ENCODE data around the gene TM7SF3. TPM values are rescaled to one million over a fixed set of nuclear protein-coding genes. Genes with fewer than 3 reads are reported as not detected.

The TM7SF3 gene, protein sequence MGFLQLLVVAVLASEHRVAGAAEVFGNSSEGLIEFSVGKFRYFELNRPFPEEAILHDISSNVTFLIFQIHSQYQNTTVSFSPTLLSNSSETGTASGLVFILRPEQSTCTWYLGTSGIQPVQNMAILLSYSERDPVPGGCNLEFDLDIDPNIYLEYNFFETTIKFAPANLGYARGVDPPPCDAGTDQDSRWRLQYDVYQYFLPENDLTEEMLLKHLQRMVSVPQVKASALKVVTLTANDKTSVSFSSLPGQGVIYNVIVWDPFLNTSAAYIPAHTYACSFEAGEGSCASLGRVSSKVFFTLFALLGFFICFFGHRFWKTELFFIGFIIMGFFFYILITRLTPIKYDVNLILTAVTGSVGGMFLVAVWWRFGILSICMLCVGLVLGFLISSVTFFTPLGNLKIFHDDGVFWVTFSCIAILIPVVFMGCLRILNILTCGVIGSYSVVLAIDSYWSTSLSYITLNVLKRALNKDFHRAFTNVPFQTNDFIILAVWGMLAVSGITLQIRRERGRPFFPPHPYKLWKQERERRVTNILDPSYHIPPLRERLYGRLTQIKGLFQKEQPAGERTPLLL
- total RNA-seq: 135 and 143 TPM in 2 replicates

DNA sequence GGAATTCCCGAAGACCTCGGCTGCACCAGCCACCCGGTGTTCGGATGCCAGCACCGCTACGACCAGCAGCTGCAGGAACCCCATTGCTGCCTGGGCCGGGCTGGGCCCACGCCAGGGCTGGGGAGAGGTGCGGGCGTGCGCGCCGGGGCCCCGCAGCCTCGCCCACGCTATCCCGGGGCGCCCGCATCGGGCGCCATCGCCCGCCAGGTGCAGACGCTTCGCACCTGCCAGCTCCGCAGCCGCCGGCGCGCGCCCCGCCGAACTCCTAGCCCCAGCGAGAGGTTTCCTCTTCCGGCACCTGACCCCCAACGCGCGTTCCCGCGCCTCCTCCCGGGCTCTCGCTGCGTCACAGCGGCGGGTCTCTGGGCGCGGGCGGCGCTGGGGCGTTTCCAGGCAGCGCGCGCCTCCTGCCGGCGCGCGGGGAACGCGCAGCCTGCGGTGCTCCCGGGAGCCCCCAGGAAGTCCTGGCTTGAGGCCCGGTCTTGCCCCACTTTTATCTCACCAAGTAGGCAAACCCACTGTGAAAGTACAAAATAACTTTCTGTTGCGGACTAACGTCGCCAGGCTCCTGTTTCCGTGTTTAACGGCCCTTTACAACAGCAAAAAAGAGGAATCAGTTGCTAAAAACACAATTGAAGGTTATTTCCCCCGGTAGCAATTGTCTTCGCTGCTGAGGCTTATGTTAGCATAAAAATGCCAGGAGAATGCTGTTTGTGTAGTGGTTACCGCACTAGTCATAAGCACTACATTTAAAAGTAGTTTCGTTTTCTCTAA is at the start of gene TM7SF3:
Gene TM7SF3 (minus strand): TSS at position 300 of the 774 bp plus-strand sequence. CDS start 216 bp downstream, at position 84.

DNA sequence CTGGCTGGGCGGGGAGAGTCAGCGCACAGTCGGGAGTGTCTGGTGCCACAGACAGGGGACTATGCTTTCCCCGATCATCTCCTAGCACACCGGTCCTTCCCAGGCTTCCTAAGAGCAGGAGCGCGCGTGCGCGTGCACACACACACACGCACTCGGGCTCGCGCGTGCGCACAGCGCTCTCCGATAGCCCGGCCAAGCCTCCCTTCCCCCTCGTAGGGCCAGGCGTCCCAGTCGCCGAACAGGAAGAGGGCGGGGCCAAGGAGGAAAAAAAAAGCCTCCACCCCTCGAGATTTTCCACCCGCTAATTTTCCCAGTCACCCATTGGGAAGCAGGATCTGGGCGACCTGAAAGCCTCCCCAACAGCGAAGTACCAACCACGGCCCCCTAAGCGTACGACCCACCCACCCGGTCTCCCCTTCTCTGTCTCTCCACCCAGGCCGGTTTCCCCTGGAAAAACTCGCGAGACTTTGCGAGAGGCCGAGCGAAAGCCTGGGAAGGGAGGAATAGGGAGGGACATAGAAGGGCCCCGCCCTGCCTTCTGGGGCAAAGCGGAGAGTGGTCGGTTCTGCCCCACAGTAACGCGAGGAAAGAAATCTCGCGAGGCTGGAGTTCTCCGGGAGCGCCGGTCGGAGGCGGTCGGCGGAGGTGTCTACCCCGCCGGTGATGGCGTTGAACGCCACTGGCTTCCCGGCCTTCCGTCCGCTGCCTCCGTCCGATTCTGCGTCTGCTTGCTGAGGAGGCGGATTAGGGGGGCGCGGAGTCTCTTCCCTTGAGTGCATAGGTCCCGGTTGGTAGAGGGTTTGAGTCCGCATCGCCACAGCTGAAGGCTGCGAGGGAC is 76.1 kb downstream of the TM7SF3 start, which contains the start of the genes FGFR1OP2 and INTS13:
Gene FGFR1OP2 (plus strand): TSS at position 608 of the 838 bp plus-strand sequence. CDS start 15,689 bp downstream, outside the sequence.
Gene INTS13 (minus strand): TSS at position 119 of the 838 bp plus-strand sequence. CDS start 1,178 bp downstream, outside the sequence.

Other genes with a start within 250 kb of the TM7SF3 start
- 27.3 and 32.2 TPM in 2 replicates for gene ITPR2, start 181.2 kb downstream of the TM7SF3 start, total RNA-seq
- 27.7 and 30.2 TPM in 2 replicates for gene INTS13, start 76.4 kb downstream of the TM7SF3 start, total RNA-seq
- 45.0 and 45.5 TPM in 2 replicates for gene FGFR1OP2, start 75.9 kb downstream of the TM7SF3 start, total RNA-seq
- 42.9 and 49.1 TPM in 2 replicates for gene MED21, start 8.2 kb upstream of the TM7SF3 start, total RNA-seq
- not detected in 2 replicates for gene C12orf71, start 68.2 kb upstream of the TM7SF3 start, total RNA-seq
- gene STK38L, start 229.9 kb upstream of the TM7SF3 start, total RNA-seq: 38.0 and 48.4 TPM in 2 replicates